GM08714 (cell line): ENCODE data around the gene HSD17B14.
"Not testable (repeated sequence)": the region's sequence is repeated elsewhere in the genome, so short reads cannot be mapped to it uniquely, and the experiment has no call there.

Source experiments
- H3K4me3 ChIP-seq: fragments of 200-500 bp; sonication (Bioruptor generic); 2 replicates; pipeline ENCODE4 v1.5.1; 2014; ENCODE audit warnings: mild to moderate bottlenecking, low read length, inconsistent platforms
- ZNF274 ChIP-seq: IDR thresholded peaks from 2 replicates; pipeline ENCODE4 v1.6.1; 2012; ENCODE audit warnings: mild to moderate bottlenecking, low read depth, low read length

Gene HSD17B14

GRCh38 chr19:48854103-48854502, 17.8 kb upstream of the HSD17B14 start:
- H3K4me3 ChIP-seq = no peak overlapping the region
- TF ChIP-seq ZNF274 = no peak

DNA sequence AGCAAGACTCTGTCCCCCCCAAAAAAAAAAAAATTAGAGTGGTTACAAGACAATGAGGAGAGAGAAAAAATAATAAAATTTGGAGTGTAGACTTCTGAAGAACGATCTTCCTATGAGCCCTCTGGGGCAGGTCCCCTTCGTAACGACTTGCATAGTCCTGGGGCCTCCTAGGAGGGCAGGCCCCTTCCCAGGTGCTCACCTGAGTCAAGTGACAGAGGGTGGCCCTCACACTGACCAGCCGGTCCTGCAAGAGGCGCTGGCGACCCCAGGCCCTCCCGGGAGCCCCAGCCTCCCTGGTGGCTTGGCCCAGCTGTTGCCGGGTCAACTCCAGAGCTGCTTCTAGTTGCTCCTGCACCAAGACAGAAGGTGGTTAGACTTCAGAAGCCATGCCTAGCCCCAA, 17.2 kb upstream of the HSD17B14 start:
- no peak overlapping the region for H3K4me3 ChIP-seq
- no peak for TF ChIP-seq ZNF274

- no peak for TF ChIP-seq ZNF274
- no peak overlapping the region for H3K4me3 ChIP-seq
Measured at GRCh38 chr19:48852292-48852691, 16.0 kb upstream of the HSD17B14 start.

GRCh38 chr19:48846659-48847058, 10.4 kb upstream of the HSD17B14 start:
- not testable (repeated sequence) for H3K4me3 ChIP-seq

- no peak overlapping the region for H3K4me3 ChIP-seq
- no peak for TF ChIP-seq ZNF274
Measured at GRCh38 chr19:48845384-48845783, 9.1 kb upstream of the HSD17B14 start.

- TF ChIP-seq ZNF274 = no peak
- no peak overlapping the region for H3K4me3 ChIP-seq
Measured at GRCh38 chr19:48844472-48844871, 8.2 kb upstream of the HSD17B14 start.

GRCh38 chr19:48842789-48843162, 6.5 kb upstream of the HSD17B14 start:
- TF ChIP-seq ZNF274 = no peak
- no peak overlapping the region for H3K4me3 ChIP-seq

GRCh38 chr19:48841571-48841970, 5.3 kb upstream of the HSD17B14 start:
- no peak overlapping the region for H3K4me3 ChIP-seq
- no peak for TF ChIP-seq ZNF274

DNA sequence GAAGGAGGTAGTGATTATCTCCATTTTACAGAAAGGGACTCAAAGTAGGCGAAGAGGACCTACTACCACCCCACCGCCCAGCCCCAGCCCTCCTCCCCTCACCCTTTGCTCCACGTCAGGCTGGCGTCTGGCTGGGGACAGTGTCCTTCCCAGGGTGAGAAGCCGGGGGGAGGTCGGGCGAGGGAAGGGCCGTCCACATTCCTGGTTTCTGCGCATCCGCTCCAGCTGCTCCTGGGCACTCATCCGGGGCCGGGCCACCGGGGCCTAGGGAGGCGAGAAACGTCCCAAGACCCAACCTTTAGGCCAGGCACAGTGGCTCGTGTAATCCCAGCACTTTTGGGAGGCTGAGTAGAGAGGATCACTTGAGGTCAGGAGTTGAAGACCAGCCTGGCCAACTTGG, 4.8 kb upstream of the HSD17B14 start:
- no peak overlapping the region for H3K4me3 ChIP-seq
- TF ChIP-seq ZNF274 = no peak

DNA sequence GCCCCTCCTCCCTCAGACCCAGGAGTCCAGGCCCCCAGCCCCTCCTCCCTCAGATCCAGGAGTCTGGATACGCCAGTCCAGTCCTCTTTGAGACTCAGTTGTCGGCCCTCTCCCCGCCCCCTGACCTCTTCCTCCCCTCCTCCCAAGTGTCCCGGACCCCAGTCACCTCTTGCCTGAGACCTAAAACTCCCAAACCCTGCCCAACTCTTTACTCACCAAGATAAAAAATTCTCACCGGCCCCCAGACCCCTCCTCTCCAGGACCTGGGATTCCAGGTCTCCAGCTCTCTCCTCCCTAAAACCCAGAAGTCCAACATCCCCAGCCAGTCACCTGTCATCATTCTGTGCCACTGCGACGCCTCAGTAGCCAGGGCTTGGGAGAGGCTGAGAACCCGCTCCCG, 1.4 kb upstream of the HSD17B14 start:
- no peak for TF ChIP-seq ZNF274
- no peak overlapping the region for H3K4me3 ChIP-seq

DNA sequence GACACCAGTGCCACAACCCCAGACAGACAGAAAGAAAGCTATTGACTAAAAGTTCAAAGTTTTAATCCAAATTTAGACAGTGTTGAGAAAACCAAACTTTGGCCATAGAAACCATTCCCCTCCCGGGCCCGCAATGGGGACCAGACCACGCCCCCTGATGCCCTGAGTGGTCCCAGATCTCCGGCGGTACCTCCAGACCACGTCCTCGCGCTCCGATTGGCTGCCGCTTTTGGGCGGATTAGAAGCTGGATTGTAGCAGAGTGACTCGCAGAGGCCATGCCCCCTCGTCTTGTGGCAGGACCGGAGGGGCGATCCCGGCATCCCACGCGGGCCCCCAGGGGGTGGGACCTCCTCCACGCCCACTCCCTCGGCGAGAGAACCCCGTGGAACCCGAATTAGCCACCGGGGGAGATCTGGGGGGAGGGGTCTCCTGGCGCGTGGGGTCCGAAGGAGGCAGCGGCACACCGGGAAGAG, 797 bp upstream of the HSD17B14 start:
- TF ChIP-seq ZNF274 = no peak
- H3K4me3 ChIP-seq = peak overlapping the region; percentile 1; the same call in 1 of the 2 replicates

DNA sequence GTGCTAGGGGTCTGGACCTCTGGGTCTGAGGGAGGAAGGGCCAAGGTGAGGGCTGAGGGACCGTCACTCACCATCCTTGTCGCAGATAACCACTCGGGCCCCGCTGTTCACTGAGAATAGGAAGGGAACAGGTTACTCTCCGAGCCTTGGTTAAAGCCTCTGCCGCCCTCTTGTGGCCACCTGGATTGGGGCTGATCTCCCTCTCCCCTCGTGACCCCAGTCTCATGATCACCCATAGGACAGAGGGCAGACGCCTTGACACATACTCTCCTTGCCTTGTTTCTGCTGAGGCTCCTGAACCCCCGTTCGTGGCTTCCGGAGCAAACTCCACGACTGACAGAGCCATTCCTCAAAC, 580 bp downstream of the HSD17B14 start:
- H3K4me3 ChIP-seq = no peak overlapping the region; the same call in 1 of the 2 replicates
- TF ChIP-seq ZNF274 = no peak

GRCh38 chr19:48833977-48834376, 2.3 kb downstream of the HSD17B14 start:
- no peak overlapping the region for H3K4me3 ChIP-seq
- no peak for TF ChIP-seq ZNF274

DNA sequence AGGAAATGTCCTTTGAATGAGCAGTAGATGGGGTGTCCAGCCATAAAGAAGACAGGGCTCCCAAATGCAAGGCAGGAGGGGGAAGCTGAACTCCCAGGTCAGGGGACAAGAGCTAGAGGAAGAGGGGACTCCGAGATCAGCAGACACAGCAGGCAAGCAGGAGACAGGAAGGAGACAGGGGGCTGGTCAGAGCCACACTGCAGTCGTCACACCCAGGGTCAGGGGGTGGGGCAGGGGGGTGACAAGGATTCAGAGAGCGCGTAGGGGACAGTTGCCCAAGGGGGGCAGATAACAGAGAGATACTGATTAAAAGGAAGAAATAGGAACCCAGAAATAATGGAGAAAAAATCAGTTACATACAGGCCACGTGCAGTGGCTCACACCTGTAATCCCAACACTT, 3.2 kb downstream of the HSD17B14 start:
- TF ChIP-seq ZNF274 = no peak
- H3K4me3 ChIP-seq = no peak overlapping the region

- no peak overlapping the region for H3K4me3 ChIP-seq
- TF ChIP-seq ZNF274 = no peak
Measured at GRCh38 chr19:48830965-48831364, 5.3 kb downstream of the HSD17B14 start.

DNA sequence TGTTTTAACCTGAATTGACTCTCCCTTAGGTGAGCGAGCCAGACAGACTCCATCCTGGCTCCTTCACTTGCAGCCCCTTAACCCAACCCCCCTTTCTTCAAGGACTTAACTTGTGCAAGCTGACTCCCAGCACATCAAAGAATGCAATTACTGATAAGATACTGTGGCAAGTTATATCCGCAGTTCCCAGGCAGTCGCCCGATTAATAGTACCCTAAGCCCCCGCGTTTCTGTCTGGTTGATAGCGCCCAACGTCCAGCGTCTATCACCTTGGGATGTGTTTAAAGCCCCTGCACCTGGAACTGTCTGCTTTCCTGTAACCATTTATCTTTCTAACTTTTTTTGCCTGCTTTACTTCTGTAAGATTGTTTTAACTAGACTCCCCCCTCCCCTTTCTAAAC, 6.2 kb downstream of the HSD17B14 start:
- no peak for TF ChIP-seq ZNF274
- H3K4me3 ChIP-seq = no peak overlapping the region

DNA sequence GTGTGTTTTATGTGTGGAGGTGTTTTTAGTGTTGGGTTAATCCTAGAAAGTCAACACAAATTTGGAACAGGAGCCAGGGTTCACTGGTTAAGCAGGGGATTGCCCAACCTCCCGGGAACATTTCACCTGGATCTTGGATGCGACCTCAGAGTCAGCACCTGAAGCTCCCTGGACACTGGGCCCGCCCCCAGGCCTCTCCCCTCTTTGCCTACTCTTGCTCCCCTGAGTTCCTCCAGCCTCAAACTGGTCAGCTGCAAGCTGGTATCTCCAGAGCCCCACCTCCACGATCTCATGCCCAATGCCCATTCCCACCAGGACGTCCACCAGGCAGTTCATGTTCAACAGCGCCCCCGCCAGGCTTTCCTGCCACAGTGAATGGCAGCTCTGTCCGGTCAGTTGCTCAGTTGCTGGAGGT, 9.7 kb downstream of the HSD17B14 start:
- TF ChIP-seq ZNF274 = no peak

GRCh38 chr19:48822514-48822913, 13.8 kb downstream of the HSD17B14 start:
- TF ChIP-seq ZNF274 = no peak
- H3K4me3 ChIP-seq = no peak overlapping the region

More for the DNA sequence above, 9.7 kb downstream of the HSD17B14 start:
- H3K4me3 ChIP-seq = no peak overlapping the region
